Astrocyte of the spinal cord (primary cell): ENCODE measurements around the gene MMP15.
"Not testable (repeated sequence)": the region's sequence is repeated elsewhere in the genome, so short reads cannot be mapped to it uniquely, and the experiment has no call there.

Experiments
- DNase-seq: peaks from one replicate; pipeline ENCODE4 v3.0.0; 2011; ENCODE audit warnings: low read depth, low spot score
- H3K4me3 ChIP-seq: 2 replicates; pipeline ENCODE4 v1.5.1; 2011; ENCODE audit warnings: low read depth, mild to moderate bottlenecking, low read length, moderate library complexity
- CTCF ChIP-seq: IDR thresholded peaks from 2 replicates; pipeline ENCODE4 v1.5.1; 2012; ENCODE audit warnings: low read depth, mild to moderate bottlenecking, low read length, inconsistent platforms
- in situ Hi-C: cut with HindIII; loops from 2 replicates; pipeline ENCODE4 v1.10.0; 2017; ENCODE audit warnings: low sequenced_read_pairs

MMP15 gene

GRCh38 chr16:58057121-58057520 lies 31.6 kb downstream of the MMP15 start:
- in situ Hi-C loops = no loop called here
- H3K4me3 ChIP-seq = no peak overlapping the region
- DNase-seq = no peak
- no peak for TF ChIP-seq CTCF

GRCh38 chr16:58057784-58058183 lies 32.2 kb downstream of the MMP15 start:
- no peak for TF ChIP-seq CTCF
- in situ Hi-C loops = no loop called here

GRCh38 chr16:58062821-58063220 lies 37.3 kb downstream of the MMP15 start:
- in situ Hi-C loops = no loop called here
- TF ChIP-seq CTCF = no peak
- no peak overlapping the region for H3K4me3 ChIP-seq
- no peak for DNase-seq

More at GRCh38 chr16:58057784-58058183, 32.2 kb downstream of the MMP15 start:
- no peak overlapping the region for H3K4me3 ChIP-seq
- DNase-seq = no peak

- no peak overlapping the region for H3K4me3 ChIP-seq
- TF ChIP-seq CTCF = no peak
- in situ Hi-C loops = no loop called here
- DNase-seq = no peak
Measured at GRCh38 chr16:58063377-58064076, 38.0 kb downstream of the MMP15 start.

- in situ Hi-C loops = no loop called here
- no peak for TF ChIP-seq CTCF
- no peak overlapping the region for H3K4me3 ChIP-seq
- no peak for DNase-seq
Measured at GRCh38 chr16:58070585-58070984, 45.0 kb downstream of the MMP15 start.

GRCh38 chr16:58072134-58072533 lies 46.6 kb downstream of the MMP15 start:
- in situ Hi-C loops, DNase-seq, H3K4me3 ChIP-seq: not testable (repeated sequence)

- DNase-seq, in situ Hi-C loops, H3K4me3 ChIP-seq: not testable (repeated sequence)
Measured at GRCh38 chr16:58073086-58073485, 47.5 kb downstream of the MMP15 start.

GRCh38 chr16:58074657-58075056 lies 49.1 kb downstream of the MMP15 start:
- DNase-seq = no peak
- in situ Hi-C loops = no loop called here
- no peak overlapping the region for H3K4me3 ChIP-seq
- TF ChIP-seq CTCF = no peak
